DOHH2 (cell line): ENCODE data around the gene C4BPA.

ENCODE experiments used
- H3F3A ChIP-seq: fragments of 200-600 bp; sonication (generic), shearing (Covaris generic); 2 replicates; pipeline ENCODE4 v1.6.0; 2016; ENCODE audit warnings: antibody characterized with exemption, mild to moderate bottlenecking; ENCODE audit not compliant: control insufficient read depth, insufficient read depth
- H3K27ac ChIP-seq: fragments of 200-600 bp; sonication (generic); 2 replicates; pipeline ENCODE4 v1.5.1; 2014; ENCODE audit warnings: low read depth, mild to moderate bottlenecking, low read length, moderate library complexity
- H3K27me3 ChIP-seq: fragments of 200-600 bp; sonication (generic); 2 replicates; pipeline ENCODE4 v1.6.1; 2014; ENCODE audit warnings: mild to moderate bottlenecking, low read length, mixed read lengths; ENCODE audit not compliant: control insufficient read depth
- H3K36me3 ChIP-seq: fragments of 200-600 bp; sonication (generic); 2 replicates; pipeline ENCODE4 v1.6.1; 2014; ENCODE audit warnings: mild to moderate bottlenecking, low read length, moderate library complexity, mixed read lengths; ENCODE audit not compliant: control insufficient read depth
- H3K4me1 ChIP-seq: fragments of 200-600 bp; sonication (generic); 2 replicates; pipeline ENCODE4 v1.6.1; 2014; ENCODE audit warnings: mild to moderate bottlenecking, low read length, mixed read lengths; ENCODE audit not compliant: control insufficient read depth
- H3K4me2 ChIP-seq: fragments of 200-600 bp; sonication (generic); 2 replicates; pipeline ENCODE4 v1.6.0; 2014; ENCODE audit warnings: mild to moderate bottlenecking, low read length, moderate library complexity
- H3K4me3 ChIP-seq: fragments of 200-600 bp; sonication (generic); 2 replicates; pipeline ENCODE4 v1.5.1; 2014; ENCODE audit warnings: mild to moderate bottlenecking, low read length, mixed read lengths
- H3K79me2 ChIP-seq: fragments of 200-600 bp; sonication (generic); 2 replicates; pipeline ENCODE4 v1.6.1; 2014; ENCODE audit warnings: mild to moderate bottlenecking, low read length, mixed read lengths; ENCODE audit not compliant: control insufficient read depth
- H3K9me2 ChIP-seq: fragments of 200-600 bp; sonication (generic); replicated peaks from 2 replicates; pipeline ENCODE4 v1.6.1; 2014; ENCODE audit warnings: mild to moderate bottlenecking, low read length, mixed read lengths; ENCODE audit not compliant: control insufficient read depth
- H3K9me3 ChIP-seq: fragments of 200-600 bp; sonication (generic); 2 replicates; pipeline ENCODE4 v1.6.1; 2014; ENCODE audit warnings: antibody characterized with exemption, low read length, mixed read lengths; ENCODE audit not compliant: control insufficient read depth, insufficient read depth
- H4K20me1 ChIP-seq: fragments of 200-600 bp; sonication (generic); 2 replicates; pipeline ENCODE4 v1.6.0; 2014; ENCODE audit warnings: low read depth, mild to moderate bottlenecking, antibody characterized with exemption, low read length, moderate library complexity; ENCODE audit not compliant: control insufficient read depth, insufficient read depth
- EZH2phosphoT487 ChIP-seq: fragments of 200-600 bp; sonication (generic); IDR thresholded peaks from 2 replicates; pipeline ENCODE4 v1.6.1; 2017; ENCODE audit warnings: borderline replicate concordance, mild to moderate bottlenecking, antibody characterized with exemption, low read length, moderate library complexity, mixed read lengths
- TF ChIP-seq, protein P1 (sequence below): fragments of 200-600 bp; sonication (generic); IDR thresholded peaks from one replicate; pipeline ENCODE4 v1.5.1; 2014; ENCODE audit warnings: antibody characterized with exemption, mild to moderate bottlenecking, low read depth, low read length; ENCODE audit not compliant: poor library complexity, severe bottlenecking

Gene C4BPA

GRCh38 chr1:207151920-207152319, 47.9 kb downstream of the C4BPA start:
- Histone ChIP-seq H3K79me2 (no peaks in the 10 kb centered on the region), H3K9me2 (no peaks in the 10 kb centered on the region), H3K36me3 (no peaks in the 10 kb centered on the region), H3F3A (no peaks in the 10 kb centered on the region), H3K9me3 (no peaks in the 10 kb centered on the region), H3K4me2 (no peak overlapping the region), H3K4me1 (no peaks in the 10 kb centered on the region), H3K27me3 (no peaks in the 10 kb centered on the region), H3K27ac (no peak overlapping the region), H3K4me3 (no peak overlapping the region), H4K20me1 (no peaks in the 10 kb centered on the region)
- TF ChIP-seq, protein P1, sequence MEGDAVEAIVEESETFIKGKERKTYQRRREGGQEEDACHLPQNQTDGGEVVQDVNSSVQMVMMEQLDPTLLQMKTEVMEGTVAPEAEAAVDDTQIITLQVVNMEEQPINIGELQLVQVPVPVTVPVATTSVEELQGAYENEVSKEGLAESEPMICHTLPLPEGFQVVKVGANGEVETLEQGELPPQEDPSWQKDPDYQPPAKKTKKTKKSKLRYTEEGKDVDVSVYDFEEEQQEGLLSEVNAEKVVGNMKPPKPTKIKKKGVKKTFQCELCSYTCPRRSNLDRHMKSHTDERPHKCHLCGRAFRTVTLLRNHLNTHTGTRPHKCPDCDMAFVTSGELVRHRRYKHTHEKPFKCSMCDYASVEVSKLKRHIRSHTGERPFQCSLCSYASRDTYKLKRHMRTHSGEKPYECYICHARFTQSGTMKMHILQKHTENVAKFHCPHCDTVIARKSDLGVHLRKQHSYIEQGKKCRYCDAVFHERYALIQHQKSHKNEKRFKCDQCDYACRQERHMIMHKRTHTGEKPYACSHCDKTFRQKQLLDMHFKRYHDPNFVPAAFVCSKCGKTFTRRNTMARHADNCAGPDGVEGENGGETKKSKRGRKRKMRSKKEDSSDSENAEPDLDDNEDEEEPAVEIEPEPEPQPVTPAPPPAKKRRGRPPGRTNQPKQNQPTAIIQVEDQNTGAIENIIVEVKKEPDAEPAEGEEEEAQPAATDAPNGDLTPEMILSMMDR = no peak
- TF ChIP-seq EZH2phosphoT487 = no peak

DNA sequence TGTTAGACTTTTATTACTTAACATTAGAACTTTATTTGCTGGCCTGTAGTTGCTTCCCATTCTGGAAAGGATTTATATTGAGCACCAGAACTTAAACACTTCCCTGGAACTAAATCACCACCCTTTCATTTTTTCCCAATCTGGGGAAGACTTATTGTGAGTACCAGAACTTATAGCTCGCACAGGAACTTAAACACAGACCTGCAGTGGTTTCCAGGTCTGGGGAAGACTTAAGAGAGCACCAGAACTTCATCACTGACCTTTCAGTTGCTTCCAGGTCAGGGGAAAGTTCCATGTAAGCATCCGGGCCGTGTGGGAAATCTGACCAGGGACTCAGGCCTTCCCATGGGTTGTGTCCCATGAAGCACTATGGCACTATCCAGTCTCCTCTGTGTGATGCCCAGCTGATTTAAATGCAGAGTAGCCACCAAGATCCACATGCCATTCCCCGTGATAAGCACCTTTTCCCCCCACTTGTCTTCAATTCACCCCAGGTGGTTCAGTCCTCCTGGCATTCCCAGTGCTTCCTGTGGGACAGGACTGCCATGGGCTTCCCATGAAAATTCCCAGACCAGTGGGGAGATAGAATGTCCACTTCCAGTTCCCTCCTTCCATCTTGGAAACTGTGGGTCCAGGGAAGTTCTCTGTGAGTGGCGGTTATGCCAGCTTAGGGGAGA, 48.9 kb downstream of the C4BPA start:
- no peak overlapping the region for H3K27ac ChIP-seq
- H3F3A ChIP-seq = no peaks in the 10 kb centered on the region
- H3K4me3 ChIP-seq = no peak overlapping the region
- H3K4me1 ChIP-seq = no peaks in the 10 kb centered on the region
- H3K79me2 ChIP-seq = no peaks in the 10 kb centered on the region
- H3K36me3 ChIP-seq = no peaks in the 10 kb centered on the region
- H4K20me1 ChIP-seq = no peaks in the 10 kb centered on the region
- H3K4me2 ChIP-seq = no peak overlapping the region
- H3K9me3 ChIP-seq = no peaks in the 10 kb centered on the region
- no peaks in the 10 kb centered on the region for H3K9me2 ChIP-seq
- TF ChIP-seq EZH2phosphoT487 = no peak
- TF ChIP-seq, protein P1 = no peak
- H3K27me3 ChIP-seq = no peaks in the 10 kb centered on the region

DNA sequence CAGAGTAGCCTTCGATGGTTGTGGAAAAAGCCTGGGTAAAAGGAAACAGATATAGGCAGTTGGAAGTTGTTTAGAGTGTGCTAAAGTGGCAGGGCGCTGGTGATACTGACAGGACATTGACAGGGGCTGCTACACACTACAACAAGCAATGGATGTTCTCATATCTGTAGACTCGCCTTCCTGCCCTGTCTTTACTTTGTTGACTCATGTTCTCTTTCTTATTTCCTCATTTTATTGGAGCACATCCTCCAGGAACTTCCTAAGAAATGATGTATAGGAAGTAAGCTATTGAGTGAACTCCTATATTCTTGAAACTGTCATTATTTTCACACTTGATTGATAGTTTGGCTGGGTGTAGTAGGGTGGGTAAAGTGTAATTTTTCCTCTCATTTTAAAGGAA, 51.0 kb downstream of the C4BPA start:
- no peaks in the 10 kb centered on the region for H3K4me1 ChIP-seq
- no peaks in the 10 kb centered on the region for H3K36me3 ChIP-seq
- H3K9me3 ChIP-seq = no peaks in the 10 kb centered on the region
- H3K27ac ChIP-seq = no peak overlapping the region
- TF ChIP-seq EZH2phosphoT487 = no peak
- TF ChIP-seq, protein P1 = no peak
- no peaks in the 10 kb centered on the region for H3K9me2 ChIP-seq
- no peaks in the 10 kb centered on the region for H3F3A ChIP-seq
- H3K27me3 ChIP-seq = no peaks in the 10 kb centered on the region
- H4K20me1 ChIP-seq = no peaks in the 10 kb centered on the region
- no peak overlapping the region for H3K4me3 ChIP-seq
- no peak overlapping the region for H3K4me2 ChIP-seq
- no peaks in the 10 kb centered on the region for H3K79me2 ChIP-seq
